IPS-15b (cell line): Measurements from ENCODE around the gene DNAJC5G.
"Not testable (repeated sequence)": the region's sequence is repeated elsewhere in the genome, so short reads cannot be mapped to it uniquely, and the experiment has no call there.

Experiments
- H3K27me3 ChIP-seq: one replicate; pipeline ENCODE4 v1.6.1; 2013; ENCODE audit warnings: low read length; ENCODE audit not compliant: control insufficient read depth, insufficient read depth
- H3K36me3 ChIP-seq: one replicate; pipeline ENCODE4 v1.6.1; 2013; ENCODE audit warnings: low read length; ENCODE audit not compliant: control insufficient read depth, insufficient read depth
- H3K4me1 ChIP-seq: one replicate; pipeline ENCODE4 v1.6.1; 2013; ENCODE audit warnings: mild to moderate bottlenecking, low read length; ENCODE audit not compliant: control insufficient read depth, insufficient read depth
- H3K4me3 ChIP-seq: one replicate; pipeline ENCODE4 v1.5.1; 2013; ENCODE audit warnings: low read depth, low read length
- H3K9ac ChIP-seq: one replicate; pipeline ENCODE4 v1.6.1; 2013; ENCODE audit warnings: low read depth, mild to moderate bottlenecking, low read length
- H3K9me3 ChIP-seq: one replicate; pipeline ENCODE4 v1.6.1; 2013; ENCODE audit warnings: mild to moderate bottlenecking, low read length; ENCODE audit not compliant: control insufficient read depth, insufficient read depth

Gene DNAJC5G

DNA sequence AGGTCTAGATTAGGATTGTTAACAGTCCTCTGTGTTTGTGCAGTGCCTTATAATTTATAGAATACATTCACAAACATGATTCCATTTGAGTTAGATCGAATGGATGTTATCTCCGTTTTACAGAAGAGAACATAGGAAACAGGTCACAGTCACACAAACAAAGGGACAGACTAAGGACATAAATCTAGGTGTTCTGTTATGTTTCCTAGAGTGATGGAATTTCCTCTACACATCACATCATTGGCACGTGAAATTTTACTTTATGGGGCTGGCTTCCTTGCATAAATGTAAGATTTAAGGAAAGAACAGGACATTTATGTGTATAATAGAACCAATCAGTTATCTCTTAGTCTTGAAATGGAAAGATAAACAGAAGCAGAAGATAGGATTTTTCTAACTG is 13.4 kb downstream of the DNAJC5G start:
- Histone ChIP-seq H3K4me3 (no peak overlapping the region), H3K4me1 (peaks cover 9% of the 10 kb centered on the region), H3K9ac (no peak overlapping the region), H3K36me3 (no peaks in the 10 kb centered on the region), H3K27me3 (no peaks in the 10 kb centered on the region), H3K9me3 (no peaks in the 10 kb centered on the region)

DNA sequence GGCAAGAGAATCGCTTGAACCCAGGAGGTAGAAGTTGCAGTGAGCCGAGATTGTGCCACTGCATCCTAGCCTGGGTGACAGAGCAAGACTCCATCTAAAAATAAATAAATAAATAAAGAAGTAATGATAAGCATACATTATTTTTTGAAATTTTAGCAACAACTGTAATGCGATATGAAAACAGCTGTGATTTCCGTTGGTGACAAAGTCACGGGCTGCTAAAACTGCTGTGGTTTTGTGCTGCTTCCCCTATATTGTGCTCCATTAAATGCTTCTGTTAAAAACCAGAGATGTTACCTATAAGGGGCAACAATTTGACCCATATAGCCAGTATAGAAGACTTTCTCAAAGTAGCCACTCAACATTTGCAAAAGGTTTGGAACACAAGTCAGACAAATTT is 15.3 kb downstream of the DNAJC5G start:
- Histone ChIP-seq H3K36me3 (no peaks in the 10 kb centered on the region), H3K9ac (no peak overlapping the region), H3K4me3 (no peak overlapping the region), H3K4me1 (peaks cover 9% of the 10 kb centered on the region), H3K27me3 (no peaks in the 10 kb centered on the region), H3K9me3 (no peaks in the 10 kb centered on the region)

GRCh38 chr2:27291865-27292264 is 16.6 kb downstream of the DNAJC5G start:
- Histone ChIP-seq H3K4me3 (peak overlapping the region; percentile 35), H3K4me1 (peaks cover 3% of the 10 kb centered on the region), H3K27me3 (no peaks in the 10 kb centered on the region), H3K9me3 (no peaks in the 10 kb centered on the region), H3K9ac (no peak overlapping the region), H3K36me3 (no peaks in the 10 kb centered on the region)

- Histone ChIP-seq H3K4me1 (peaks cover 2% of the 10 kb centered on the region), H3K9me3 (no peaks in the 10 kb centered on the region), H3K9ac (no peak overlapping the region), H3K4me3 (no peak overlapping the region), H3K27me3 (no peaks in the 10 kb centered on the region), H3K36me3 (no peaks in the 10 kb centered on the region)
These were observed 19.7 kb downstream of the DNAJC5G start for GRCh38 chr2:27294928-27295327.

- Histone ChIP-seq H3K4me3 (no peak overlapping the region), H3K4me1 (peaks cover 2% of the 10 kb centered on the region), H3K27me3 (no peaks in the 10 kb centered on the region), H3K36me3 (no peaks in the 10 kb centered on the region), H3K9ac (no peak overlapping the region), H3K9me3 (no peaks in the 10 kb centered on the region)
These were observed 21.2 kb downstream of the DNAJC5G start for GRCh38 chr2:27296481-27296880.

- Histone ChIP-seq H3K27me3 (no peaks in the 10 kb centered on the region), H3K4me1 (no peaks in the 10 kb centered on the region), H3K4me3 (no peak overlapping the region), H3K9ac (no peak overlapping the region), H3K36me3 (no peaks in the 10 kb centered on the region), H3K9me3 (no peaks in the 10 kb centered on the region)
These were observed 22.0 kb downstream of the DNAJC5G start for GRCh38 chr2:27297195-27297594.

DNA sequence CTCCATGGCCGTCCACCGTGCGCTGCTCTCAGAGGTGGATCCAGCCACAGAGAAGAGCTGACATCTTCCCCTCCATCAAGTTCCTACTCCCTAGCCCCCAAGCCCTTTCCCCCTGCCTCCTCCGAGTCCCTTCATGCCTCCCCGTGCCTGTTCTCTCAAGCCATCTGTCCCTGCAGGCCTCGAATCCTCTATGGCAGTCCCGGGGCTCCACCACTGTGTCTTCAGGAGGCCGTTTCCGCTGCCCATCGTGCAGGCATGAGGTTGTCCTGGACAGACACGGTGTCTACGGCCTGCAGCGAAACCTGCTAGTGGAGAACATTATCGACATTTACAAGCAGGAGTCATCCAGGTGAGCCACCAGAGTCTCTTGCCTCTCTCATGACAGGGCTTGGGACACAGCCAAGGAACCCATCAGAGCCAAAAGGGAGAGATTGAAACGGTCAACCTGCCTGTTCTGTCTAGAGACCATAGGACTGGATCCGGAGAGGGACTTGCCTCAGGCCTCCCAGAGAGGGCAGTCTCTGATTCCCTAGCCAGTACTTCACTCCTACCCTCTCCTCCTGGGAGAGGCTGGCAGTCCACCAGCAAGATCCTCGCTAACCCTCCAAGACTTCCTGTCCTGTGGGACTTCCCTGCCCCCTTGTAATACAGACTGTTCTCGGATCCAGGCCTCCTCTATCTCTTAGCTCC is 23.3 kb downstream of the DNAJC5G start:
- Histone ChIP-seq H3K27me3 (no peaks in the 10 kb centered on the region), H3K4me3 (no peak overlapping the region), H3K9me3 (no peaks in the 10 kb centered on the region), H3K4me1 (no peaks in the 10 kb centered on the region), H3K36me3 (no peaks in the 10 kb centered on the region), H3K9ac (no peak overlapping the region)

GRCh38 chr2:27300606-27301005 is 25.4 kb downstream of the DNAJC5G start:
- H3K9me3 ChIP-seq, H3K4me1 ChIP-seq: not testable (repeated sequence)

DNA sequence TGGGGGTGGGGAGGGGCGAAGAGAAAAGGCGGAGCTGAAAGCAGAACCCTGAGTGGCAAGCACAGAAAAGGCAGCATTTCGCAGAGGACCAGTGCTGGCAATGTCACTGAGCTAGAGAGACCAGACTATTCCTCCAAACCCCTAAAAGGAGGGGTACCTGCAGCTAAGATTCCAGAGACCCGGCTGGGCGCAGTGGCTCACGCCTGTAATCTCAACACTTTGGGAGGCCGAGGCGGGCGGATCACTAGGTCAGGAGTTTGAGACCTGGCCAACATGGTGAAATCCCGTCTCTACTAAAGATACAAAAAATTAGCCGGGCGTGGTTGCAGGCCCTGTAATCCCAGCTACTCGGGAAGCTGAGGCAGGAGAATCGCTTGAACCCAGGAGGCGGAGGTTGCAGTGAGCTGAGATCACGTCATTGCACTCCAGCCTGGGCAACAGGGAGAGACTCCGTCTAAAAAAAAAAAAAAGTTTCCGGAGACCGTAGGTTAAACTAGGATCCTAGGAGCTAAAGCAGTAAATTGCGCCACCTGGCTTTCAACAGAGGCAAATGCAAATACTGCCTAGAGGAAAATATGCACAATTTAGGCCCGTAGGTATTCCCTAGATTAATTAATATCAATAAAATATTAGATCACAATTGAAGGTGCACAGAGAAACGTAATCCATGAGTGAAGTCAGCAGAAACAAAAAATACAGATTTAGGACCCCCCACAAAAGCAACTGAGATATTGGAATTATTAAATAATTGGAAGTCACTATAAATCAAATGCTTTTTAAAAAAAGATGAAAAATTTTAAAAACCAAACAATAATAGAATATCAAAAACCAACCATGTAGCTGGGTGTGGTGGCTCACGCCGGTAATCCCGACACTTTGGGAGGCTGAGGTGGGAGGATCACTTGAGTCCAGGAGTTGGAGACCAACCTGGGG is 28.1 kb downstream of the DNAJC5G start:
- peaks cover 40% of the 10 kb centered on the region for H3K27me3 ChIP-seq
- H3K9ac ChIP-seq = no peak overlapping the region

More at GRCh38 chr2:27300606-27301005, 25.4 kb downstream of the DNAJC5G start:
- H3K36me3 ChIP-seq, H3K9ac ChIP-seq, H3K4me3 ChIP-seq: not testable (repeated sequence)
- H3K27me3 ChIP-seq = peaks cover 13% of the 10 kb centered on the region

DNA sequence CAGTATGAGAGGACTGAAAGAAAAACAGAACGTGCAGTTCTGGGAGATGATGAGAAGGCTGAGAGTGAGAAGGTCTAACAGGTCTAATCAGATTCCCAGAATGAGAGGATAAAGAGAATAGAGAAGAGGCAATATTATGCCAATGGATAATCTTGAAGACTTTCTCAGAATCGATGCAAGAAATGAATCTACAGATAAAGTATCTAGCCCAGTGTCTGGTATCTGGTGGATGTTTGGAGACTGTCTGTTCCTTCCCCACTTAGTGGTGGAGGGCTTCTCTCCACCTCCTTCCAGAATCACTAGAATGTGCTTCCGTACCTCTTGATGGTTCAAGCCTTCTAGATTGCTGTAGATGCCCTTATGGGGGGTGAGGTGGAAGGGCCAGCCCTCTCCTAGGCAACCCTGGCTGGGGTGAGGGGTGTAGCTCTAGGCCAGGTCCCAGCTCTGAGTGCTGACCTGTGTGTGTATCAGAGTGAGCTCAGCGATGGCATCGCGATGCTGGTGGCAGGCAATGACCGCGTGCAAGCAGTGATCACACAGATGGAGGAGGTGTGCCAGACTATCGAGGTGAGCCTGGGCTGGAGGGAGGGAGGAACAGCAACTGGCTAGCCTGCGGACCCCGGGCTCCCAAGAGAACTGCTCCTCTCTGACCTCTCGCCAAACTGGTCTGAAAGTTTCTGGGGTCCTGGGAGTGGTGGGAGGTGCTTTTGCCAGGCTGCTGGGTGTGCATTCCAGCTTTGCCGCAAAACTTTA is 29.4 kb downstream of the DNAJC5G start:
- Histone ChIP-seq H3K36me3 (no peaks in the 10 kb centered on the region), H3K9me3 (no peaks in the 10 kb centered on the region), H3K4me1 (no peaks in the 10 kb centered on the region), H3K4me3 (no peak overlapping the region), H3K9ac (no peak overlapping the region), H3K27me3 (peaks cover 50% of the 10 kb centered on the region)

More for the DNA sequence above, 28.1 kb downstream of the DNAJC5G start:
- Histone ChIP-seq H3K9me3 (no peaks in the 10 kb centered on the region), H3K4me1 (no peaks in the 10 kb centered on the region), H3K36me3 (no peaks in the 10 kb centered on the region), H3K4me3 (no peak overlapping the region)

- no peaks in the 10 kb centered on the region for H3K9me3 ChIP-seq
- H3K27me3 ChIP-seq = peaks cover 50% of the 10 kb centered on the region
- H3K4me3 ChIP-seq = no peak overlapping the region
- H3K36me3 ChIP-seq = no peaks in the 10 kb centered on the region
- H3K9ac ChIP-seq = no peak overlapping the region
- H3K4me1 ChIP-seq = no peaks in the 10 kb centered on the region
These were observed 30.3 kb downstream of the DNAJC5G start for GRCh38 chr2:27305516-27305915.
